Endodermal cell (in vitro differentiated cells): ENCODE measurements around the gene ASH1L. TPM values are rescaled to one million over a fixed set of nuclear protein-coding genes. Genes with fewer than 3 reads are reported as not detected.

Experiments
- DNase-seq: peaks from one replicate; pipeline ENCODE4 v3.0.0-alpha.2; 2017
- H3K27ac ChIP-seq: 2 replicates; pipeline ENCODE4 v1.5.1; 2013; ENCODE audit warnings: mild to moderate bottlenecking, low read depth, low read length, moderate library complexity
- H3K27me3 ChIP-seq: 2 replicates; pipeline ENCODE4 v1.6.1; 2013; ENCODE audit warnings: mild to moderate bottlenecking, low read length, moderate library complexity; ENCODE audit not compliant: insufficient read depth, control insufficient read depth, poor library complexity, severe bottlenecking
- H3K36me3 ChIP-seq: 2 replicates; pipeline ENCODE4 v1.7.0; 2013; ENCODE audit warnings: mild to moderate bottlenecking, low read length, moderate library complexity; ENCODE audit not compliant: control insufficient read depth, insufficient read depth
- H3K4me1 ChIP-seq: one replicate; pipeline ENCODE4 v1.7.0; 2013; ENCODE audit warnings: low read length; ENCODE audit not compliant: control insufficient read depth, insufficient read depth
- H3K4me3 ChIP-seq: 2 replicates; pipeline ENCODE4 v1.5.1; 2013; ENCODE audit warnings: mild to moderate bottlenecking, low read length, moderate library complexity
- H3K9ac ChIP-seq: 2 replicates; pipeline ENCODE4 v1.6.1; 2013; ENCODE audit warnings: mild to moderate bottlenecking, low read length, moderate library complexity; ENCODE audit not compliant: poor library complexity, severe bottlenecking; ENCODE audit errors: extremely low read depth
- H3K9me3 ChIP-seq: 2 replicates; pipeline ENCODE4 v1.6.1; 2013; ENCODE audit warnings: mild to moderate bottlenecking, low read length, moderate library complexity; ENCODE audit not compliant: control insufficient read depth
- H3K27ac Mint-ChIP-seq: 2 replicates; pipeline ENCODE4 v1.8.0; 2020; ENCODE audit warnings: mixed read lengths
- H3K27me3 Mint-ChIP-seq: 2 replicates; pipeline ENCODE4 v1.8.0; 2021; ENCODE audit warnings: mild to moderate bottlenecking, mixed read lengths; ENCODE audit not compliant: insufficient read depth
- H3K36me3 Mint-ChIP-seq: 2 replicates; pipeline ENCODE4 v1.8.0; 2020; ENCODE audit warnings: low read depth, mixed read lengths
- H3K4me1 Mint-ChIP-seq: 2 replicates; pipeline ENCODE4 v1.8.0; 2020; ENCODE audit warnings: mixed read lengths
- H3K4me3 Mint-ChIP-seq: 2 replicates; pipeline ENCODE4 v1.8.0; 2020; ENCODE audit warnings: mild to moderate bottlenecking, moderate library complexity, mixed read lengths
- H3K9me3 Mint-ChIP-seq: 2 replicates; pipeline ENCODE4 v1.8.0; 2020; ENCODE audit warnings: mild to moderate bottlenecking, mixed read lengths
- CTCF ChIP-seq: fragments of 200-600 bp; sonication (generic); conservative IDR thresholded peaks from 2 replicates; pipeline ENCODE4 v1.5.0; 2021; ENCODE audit warnings: antibody characterized with exemption, mild to moderate bottlenecking
- WGBS, 2 experiments: methylation state at CpG; one replicate each; pipeline versions ENCODE4 v1.1.5 to v1.1.7; 2013; ENCODE audit warnings: missing lambda C conversion rate in 2 of 2, mixed read lengths in 1 of 2; ENCODE audit not compliant: insufficient coverage in 1 of 2, insufficient read length in 1 of 2; 5-methylcytosine and 5-hydroxymethylcytosine counted together
- total RNA-seq, 2 donors: library from RNA; stranded (reverse); fragmentation: NEBNext Ultra II Directional in 1 of 2; extraction: Animal tissue kit (Norgen Biotek cat#: 25700) in 1 of 2; gene quantifications; 2 replicates in 1 of 2; 3 replicates in 1 of 2; pipeline ENCODE4 v1.2.1, GENCODE V29; 2021

ASH1L gene
- total RNA-seq, 2 donors from 2014 or later, result 34.5 to 37.0 TPM

- Histone ChIP-seq H3K27me3 (peaks cover 43% of the 10 kb centered on the region), H3K9me3 (no peaks in the 10 kb centered on the region), H3K36me3 (no peaks in the 10 kb centered on the region), H3K9ac (no peak overlapping the region), H3K4me1 (no peaks in the 10 kb centered on the region), H3K4me3 (no peak overlapping the region), H3K27ac (no peak overlapping the region)
- H3K27ac Mint-ChIP-seq, result no peak overlapping the region
- no peak for TF ChIP-seq CTCF
- 88 to 100% methylated on average over 5 to 7 of the region's 7 CpGs for WGBS, 2 experiments
- no peaks in the 10 kb centered on the region for H3K9me3 Mint-ChIP-seq
- no peaks in the 10 kb centered on the region for H3K36me3 Mint-ChIP-seq
- H3K27me3 Mint-ChIP-seq, result peaks cover 50% of the 10 kb centered on the region
- peaks cover 8% of the 10 kb centered on the region for H3K4me1 Mint-ChIP-seq
- H3K4me3 Mint-ChIP-seq, result peak overlapping the region; percentile 49
- no peak for DNase-seq
Measured at GRCh38 chr1:155295942-155296267, 266.7 kb downstream of the ASH1L start.

GRCh38 chr1:155295183-155295941 lies 267.2 kb downstream of the ASH1L start:
- peak; percentile 75 for DNase-seq

DNA sequence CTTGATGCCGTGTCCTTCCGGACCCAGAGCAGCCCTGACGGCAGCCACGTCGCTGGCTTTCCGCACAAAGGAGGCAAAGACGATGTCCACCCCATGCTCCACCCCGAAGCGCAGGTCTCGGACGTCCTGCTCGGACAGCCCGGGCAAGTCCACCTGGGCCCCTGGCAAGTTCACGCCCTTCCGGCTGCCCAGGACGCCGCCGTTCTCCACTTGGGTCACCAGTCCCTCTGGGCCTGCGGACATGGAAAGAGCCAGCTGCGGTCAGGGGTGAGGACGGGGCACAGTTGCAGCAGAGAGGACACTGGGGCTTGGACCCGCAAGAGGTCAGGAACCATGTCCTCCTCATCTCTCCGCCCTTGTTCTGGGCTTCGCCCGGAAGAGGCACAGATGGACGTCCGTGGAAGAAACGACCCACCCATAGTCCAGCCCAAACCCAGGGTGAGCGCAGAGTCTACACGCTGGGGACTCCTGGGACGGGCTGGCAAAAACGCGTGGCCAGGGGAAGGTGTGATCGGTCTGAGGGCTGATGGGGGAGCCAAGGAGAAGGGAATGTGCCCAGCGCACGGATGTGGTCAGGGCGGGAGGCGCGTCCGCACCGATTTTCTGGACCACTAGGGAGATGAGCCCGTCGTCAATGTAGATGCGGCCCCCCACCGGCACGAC lies 268.0 kb downstream of the ASH1L start:
- Mint-ChIP-seq H3K4me1 (peaks cover 8% of the 10 kb centered on the region), H3K9me3 (no peaks in the 10 kb centered on the region), H3K36me3 (no peaks in the 10 kb centered on the region), H3K27ac (no peak overlapping the region), H3K27me3 (peaks cover 50% of the 10 kb centered on the region), H3K4me3 (peak overlapping the region; percentile 49)
- Histone ChIP-seq H3K4me1 (no peaks in the 10 kb centered on the region), H3K27ac (no peak overlapping the region), H3K9me3 (no peaks in the 10 kb centered on the region), H3K36me3 (no peaks in the 10 kb centered on the region), H3K4me3 (peak overlapping the region; percentile 77), H3K9ac (no peak overlapping the region), H3K27me3 (peaks cover 43% of the 10 kb centered on the region)
- WGBS, 2 experiments, result 51 to 73% methylated on average over 28 to 46 of the region's 46 CpGs
- no peak for TF ChIP-seq CTCF
- DNase-seq, result peak; percentile 59

More at GRCh38 chr1:155295183-155295941, 267.2 kb downstream of the ASH1L start:
- Mint-ChIP-seq H3K4me3 (peak overlapping the region; percentile 49), H3K4me1 (peaks cover 8% of the 10 kb centered on the region), H3K27me3 (peaks cover 50% of the 10 kb centered on the region), H3K27ac (no peak overlapping the region), H3K36me3 (no peaks in the 10 kb centered on the region), H3K9me3 (no peaks in the 10 kb centered on the region)
- Histone ChIP-seq H3K9ac (no peak overlapping the region), H3K9me3 (no peaks in the 10 kb centered on the region), H3K27me3 (peaks cover 43% of the 10 kb centered on the region), H3K36me3 (no peaks in the 10 kb centered on the region), H3K4me1 (no peaks in the 10 kb centered on the region), H3K27ac (no peak overlapping the region), H3K4me3 (peak overlapping the region; percentile 77)
- 15 to 29% methylated on average over 11 to 47 of the region's 47 CpGs for WGBS, 2 experiments
- TF ChIP-seq CTCF, result no peak
